B cell (primary cell): ENCODE data around the gene ADAMTSL2. TPM values are rescaled to one million over a fixed set of nuclear protein-coding genes. Genes with fewer than 3 reads are reported as not detected.

ENCODE experiments used
- ATAC-seq: fragments of 200-7000 bp; cut with Tn5 transposase; one replicate; pipeline ENCODE4 v1.10.0; 2021; ENCODE audit warnings: low read depth, mild to moderate bottlenecking, moderate number of reproducible peaks, moderate library complexity
- CTCF ChIA-PET: fragments of 350-600 bp; sonication (Branson Sonifier 250); formaldehyde crosslinking; loops from one replicate; lab custom pipeline; 2021; ENCODE audit warnings: antibody characterized with exemption, inconsistent platforms; lab: Charles Lee
- POLR2A ChIA-PET: fragments of 350-600 bp; sonication (Branson Sonifier 250); formaldehyde crosslinking; loops from one replicate; lab custom pipeline; 2021; ENCODE audit warnings: antibody characterized with exemption; lab: Charles Lee
- DNase-seq: peaks from one replicate; pipeline ENCODE4 v3.0.0; 2013
- H2AFZ ChIP-seq: 2 replicates; pipeline ENCODE4 v1.6.1; 2012; ENCODE audit warnings: mild to moderate bottlenecking, low read depth, low read length; ENCODE audit not compliant: insufficient read depth, poor library complexity, severe bottlenecking
- H3K27ac ChIP-seq, 2 donors: 1 replicate in 1 of 2; 2 replicates in 1 of 2; pipeline ENCODE4 v1.5.1; 2012 to 2013; ENCODE audit warnings: low read length in 2 of 2, mild to moderate bottlenecking in 2 of 2, moderate library complexity in 1 of 2
- H3K27me3 ChIP-seq, 4 experiments: fragments of 200-600 bp in 1 of 4; sonication (generic) in 1 of 4; replicated peaks in 1 of 4; 1 replicate in 2 of 4; 2 replicates in 2 of 4; pipeline versions ENCODE4 v1.6.1 to v1.7.0; 2013 to 2016; ENCODE audit warnings: low read length in 3 of 4, mild to moderate bottlenecking in 2 of 4, mixed read lengths in 1 of 4, moderate library complexity in 1 of 4; ENCODE audit not compliant: insufficient read depth in 4 of 4, control insufficient read depth in 3 of 4; ENCODE audit errors: control extremely low read depth in 1 of 4
- H3K36me3 ChIP-seq, 2 experiments: replicated peaks in 1 of 2; 1 replicate in 1 of 2; 2 replicates in 1 of 2; pipeline versions ENCODE4 v1.6.1 to v1.7.1; 2013; ENCODE audit warnings: low read length in 1 of 2; ENCODE audit not compliant: insufficient read depth in 2 of 2, control insufficient read depth in 1 of 2; ENCODE audit errors: control extremely low read depth in 1 of 2, extremely low read depth in 1 of 2
- H3K4me1 ChIP-seq, 2 donors: fragments of 200-600 bp in 1 of 2; sonication (generic) in 1 of 2; 1 replicate in 1 of 2; 2 replicates in 1 of 2; pipeline versions ENCODE4 v1.5.1 to v1.6.1; 2013 to 2017; ENCODE audit warnings: low read length in 2 of 2; ENCODE audit not compliant: control insufficient read depth in 2 of 2, insufficient read depth in 2 of 2
- H3K4me2 ChIP-seq: replicated peaks from 2 replicates; pipeline ENCODE3; 2012; ENCODE audit warnings: mild to moderate bottlenecking, low read depth, low read length; ENCODE audit not compliant: poor library complexity, severe bottlenecking
- H3K4me3 ChIP-seq, 5 experiments: fragments of 200-600 bp in 1 of 5; sonication (generic) in 1 of 5; 1 replicate in 3 of 5; 2 replicates in 2 of 5; pipeline versions ENCODE4 v1.5.1 to v1.7.0; 2011 to 2016; ENCODE audit warnings: low read length in 4 of 5, mild to moderate bottlenecking in 4 of 5, low read depth in 2 of 5, control low read depth in 1 of 5, moderate library complexity in 1 of 5; ENCODE audit not compliant: insufficient read depth in 1 of 5; ENCODE audit errors: control extremely low read depth in 1 of 5, extremely low read depth in 1 of 5
- H3K79me2 ChIP-seq: fragments of 200-600 bp; sonication (generic); one replicate; pipeline ENCODE4 v1.6.0; 2016; ENCODE audit warnings: low read length; ENCODE audit not compliant: control insufficient read depth, insufficient read depth
- H3K9ac ChIP-seq: fragments of 200-600 bp; sonication (generic); 2 replicates; pipeline ENCODE4 v1.6.1; 2017; ENCODE audit warnings: mild to moderate bottlenecking, low read length, moderate library complexity
- H3K9me3 ChIP-seq, 3 donors: one replicate each; pipeline versions ENCODE4 v1.6.1 to v1.7.1; 2013; ENCODE audit warnings: low read length in 2 of 3; ENCODE audit not compliant: control insufficient read depth in 2 of 3, insufficient read depth in 1 of 3; ENCODE audit errors: control extremely low read depth in 1 of 3
- H4K20me1 ChIP-seq: 2 replicates; pipeline ENCODE4 v1.6.0; 2012; ENCODE audit warnings: mild to moderate bottlenecking, low read length; ENCODE audit not compliant: insufficient read depth, control insufficient read depth, poor library complexity, severe bottlenecking
- H3K27ac Mint-ChIP-seq: one replicate; pipeline ENCODE4 v1.8.0; 2021; ENCODE audit warnings: mixed read lengths
- H3K27me3 Mint-ChIP-seq: one replicate; pipeline ENCODE4 v1.8.0; 2021; ENCODE audit warnings: mixed read lengths
- H3K4me1 Mint-ChIP-seq: one replicate; pipeline ENCODE4 v1.8.0; 2021; ENCODE audit warnings: mixed read lengths
- H3K4me3 Mint-ChIP-seq: one replicate; pipeline ENCODE4 v1.8.0; 2021; ENCODE audit warnings: mixed read lengths
- H3K9me3 Mint-ChIP-seq: one replicate; pipeline ENCODE4 v1.8.0; 2022; ENCODE audit warnings: mixed read lengths; ENCODE audit not compliant: insufficient read depth
- CTCF ChIP-seq: fragments of 200-600 bp; IDR thresholded peaks from one replicate; pipeline ENCODE4 v1.8.0; 2022; ENCODE audit warnings: antibody characterized with exemption, mild to moderate bottlenecking
- EZH2 ChIP-seq: IDR thresholded peaks from 2 replicates; pipeline ENCODE4 v1.6.1; 2012; ENCODE audit warnings: borderline replicate concordance, low read depth, mild to moderate bottlenecking, moderate library complexity, low read length; ENCODE audit not compliant: insufficient read depth, poor library complexity, severe bottlenecking
- WGBS: methylation state at CpG from one replicate; pipeline ENCODE4 v1.1.5; 2013; ENCODE audit warnings: missing lambda C conversion rate; ENCODE audit not compliant: insufficient coverage; 5-methylcytosine and 5-hydroxymethylcytosine counted together
- intact Hi-C: fragments of 100-400 bp; cut with micrococcal nuclease; formaldehyde crosslinking; loops from one replicate; pipeline ENCODE4 v1.10.0; 2022
- polyA plus RNA-seq: library from polyadenylated mRNA; depleted of rRNA; stranded (reverse); fragments of >200 nt; gene quantifications from 2 replicates; pipeline ENCODE4 v1.2.3, GENCODE V29; 2012
- total RNA-seq, 2 donors: library from RNA; stranded (reverse); fragments of 120-200 nt in 1 of 2; gene quantifications; 1 replicate in 1 of 2; 2 replicates in 1 of 2; pipeline versions ENCODE4 v1.2.3 to v1.2.4, GENCODE V29; 2013 to 2022

Gene ADAMTSL2
- total and polyA plus RNA-seq, 2 donors (not counting 1 experiment from before 2014, with no cell fraction given), result 0.03 TPM; not detected in 1

- H3K4me3 Mint-ChIP-seq, result no peak overlapping the region
- no peak overlapping the region for H3K27ac Mint-ChIP-seq
- peaks cover 0 to 7% (median 0%) of the 10 kb centered on the region in 4 experiments for H3K27me3 ChIP-seq
- DNase-seq (no peak), ATAC-seq (no peak)
- CTCF ChIA-PET, result interaction anchor here (0.6 to 1.2 kb wide), 5 partner anchors 9 to 1280 kb away, joined by 3 to 6 read pairs (median 3); no protein-coding TSS in a partner anchor
- no peak overlapping the region for H3K4me3 ChIP-seq
- no peaks in the 10 kb centered on the region for H4K20me1 ChIP-seq
- H3K4me2 ChIP-seq, result no peak overlapping the region
- no peak overlapping the region for H3K9ac ChIP-seq
- no peaks in the 10 kb centered on the region for H3K9me3 Mint-ChIP-seq
- H3K79me2 ChIP-seq, result no peaks in the 10 kb centered on the region
- H2AFZ ChIP-seq, result no peak overlapping the region
- POLR2A ChIA-PET, result no interaction called here
- H3K36me3 ChIP-seq, result no peaks in the 10 kb centered on the region
- WGBS, result 97% methylated on average over 24 of the region's 24 CpGs
- no peaks in the 10 kb centered on the region for H3K4me1 ChIP-seq
- TF ChIP-seq EZH2 (no peak), CTCF (no peak)
- H3K9me3 ChIP-seq, result peaks cover 0 to 4% (median 0%) of the 10 kb centered on the region in 3 donors
- intact Hi-C loops, result no loop called here
- H3K27me3 Mint-ChIP-seq, result peaks cover 12% of the 10 kb centered on the region
- H3K27ac ChIP-seq, result no peak overlapping the region
- H3K4me1 Mint-ChIP-seq, result no peaks in the 10 kb centered on the region
These were observed 38.9 kb upstream of the ADAMTSL2 start for GRCh38 chr9:133495327-133496293.
